Measurements from ENCODE around the gene TXLNA. TPM values are rescaled to one million over a fixed set of nuclear protein-coding genes. Genes with fewer than 3 reads are reported as not detected.
"Not testable (repeated sequence)": the region's sequence is repeated elsewhere in the genome, so short reads cannot be mapped to it uniquely, and the experiment has no call there.

TXLNA gene
- total RNA-seq, 1 donor from 2014 or later: 37.2 TPM

GRCh38 chr1:32150847-32151246 lies 28.6 kb upstream of the TXLNA start:
- H3K4me3 ChIP-seq: no peak overlapping the region
- H3K4me2 ChIP-seq: peak overlapping the region; percentile 21
- H3F3A ChIP-seq (ENCODE audit: low read depth): peaks cover 15% of the 10 kb centered on the region
- peaks cover 24% of the 10 kb centered on the region for H3K9me3 Mint-ChIP-seq
- peak overlapping the region; percentile 76 for H3K27ac ChIP-seq
- H3K36me3 ChIP-seq: no peaks in the 10 kb centered on the region
- no peak overlapping the region for H3K27ac Mint-ChIP-seq
- peaks cover 85% of the 10 kb centered on the region for H3K79me2 ChIP-seq (ENCODE audit: low read depth)
- H3K4me1 Mint-ChIP-seq: peaks cover 9% of the 10 kb centered on the region
- no peaks in the 10 kb centered on the region for H3K9me3 ChIP-seq (ENCODE audit: low read depth)
- peaks cover 11% of the 10 kb centered on the region for H3K4me1 ChIP-seq
- H3K9ac ChIP-seq: no peak overlapping the region
- H3K4me3 Mint-ChIP-seq: no peak overlapping the region
- peaks cover 8% of the 10 kb centered on the region for H4K20me1 ChIP-seq (ENCODE audit: low read depth)
- no peak for DNase-seq (ENCODE audit: low spot score)
- peaks cover 11% of the 10 kb centered on the region for H3K36me3 Mint-ChIP-seq
- H2AFZ ChIP-seq (replicated peaks): no peak overlapping the region
- TF ChIP-seq EZH2phosphoT487 (IDR thresholded peaks at IDR 0.05): no peak
- TF ChIP-seq EZH2 (IDR thresholded peaks at IDR 0.05): no peak
- TF ChIP-seq CTCF (IDR thresholded peaks at IDR 0.05): no peak
- no peaks in the 10 kb centered on the region for H3K27me3 ChIP-seq
- peaks cover 2% of the 10 kb centered on the region for H3K27me3 Mint-ChIP-seq (ENCODE audit: insufficient read depth, low read depth)

GRCh38 chr1:32151319-32151787 lies 28.1 kb upstream of the TXLNA start:
- H2AFZ ChIP-seq (replicated peaks): no peak overlapping the region
- H3K79me2 ChIP-seq (ENCODE audit: low read depth): peaks cover 80% of the 10 kb centered on the region
- no peak overlapping the region for H3K9ac ChIP-seq
- no peaks in the 10 kb centered on the region for H3K36me3 ChIP-seq
- H3K27ac ChIP-seq: peak overlapping the region; percentile 76
- H3K4me1 Mint-ChIP-seq: peaks cover 9% of the 10 kb centered on the region
- peaks cover 8% of the 10 kb centered on the region for H4K20me1 ChIP-seq (ENCODE audit: low read depth)
- H3F3A ChIP-seq (ENCODE audit: low read depth): peaks cover 15% of the 10 kb centered on the region
- peaks cover 2% of the 10 kb centered on the region for H3K27me3 Mint-ChIP-seq (ENCODE audit: insufficient read depth, low read depth)
- peaks cover 21% of the 10 kb centered on the region for H3K9me3 Mint-ChIP-seq
- TF ChIP-seq EZH2phosphoT487 (IDR thresholded peaks at IDR 0.05) (no peak), EZH2 (IDR thresholded peaks at IDR 0.05) (no peak)
- H3K36me3 Mint-ChIP-seq: peaks cover 10% of the 10 kb centered on the region
- DNase-seq (ENCODE audit: low spot score): peak; percentile 55
- H3K27ac Mint-ChIP-seq: peak overlapping the region; percentile 14
- no peaks in the 10 kb centered on the region for H3K27me3 ChIP-seq
- no peaks in the 10 kb centered on the region for H3K9me3 ChIP-seq (ENCODE audit: low read depth)
- no peak overlapping the region for H3K4me3 Mint-ChIP-seq
- H3K4me2 ChIP-seq: peak overlapping the region; percentile 21
- peaks cover 11% of the 10 kb centered on the region for H3K4me1 ChIP-seq
- H3K4me3 ChIP-seq: no peak overlapping the region

- Mint-ChIP-seq H3K27ac (no peak overlapping the region), H3K9me3 (no peaks in the 10 kb centered on the region), H3K4me1 (no peaks in the 10 kb centered on the region), H3K27me3 (ENCODE audit: insufficient read depth, low read depth) (no peaks in the 10 kb centered on the region), H3K4me3 (no peak overlapping the region), H3K36me3 (peaks cover 31% of the 10 kb centered on the region)
- no peak overlapping the region for H2AFZ ChIP-seq (replicated peaks)
- H3K4me3 ChIP-seq: no peak overlapping the region
- H3K9me3 ChIP-seq (ENCODE audit: low read depth): no peaks in the 10 kb centered on the region
- H3K36me3 ChIP-seq: peaks cover 5% of the 10 kb centered on the region
- no peak overlapping the region for H3K27ac ChIP-seq
- no peak overlapping the region for H3K4me2 ChIP-seq
- no peak for DNase-seq (ENCODE audit: low spot score)
- H3F3A ChIP-seq (ENCODE audit: low read depth): no peaks in the 10 kb centered on the region
- no peaks in the 10 kb centered on the region for H3K4me1 ChIP-seq
- no peaks in the 10 kb centered on the region for H4K20me1 ChIP-seq (ENCODE audit: low read depth)
- H3K79me2 ChIP-seq (ENCODE audit: low read depth): peaks cover 5% of the 10 kb centered on the region
- H3K9ac ChIP-seq: no peak overlapping the region
- no peaks in the 10 kb centered on the region for H3K27me3 ChIP-seq
- TF ChIP-seq EZH2 (IDR thresholded peaks at IDR 0.05) (no peak), EZH2phosphoT487 (IDR thresholded peaks at IDR 0.05) (no peak), CTCF (IDR thresholded peaks at IDR 0.05) (no peak)
These were observed 20.3 kb upstream of the TXLNA start for GRCh38 chr1:32159189-32159588.

GRCh38 chr1:32163405-32163804 lies 16.1 kb upstream of the TXLNA start:
- TF ChIP-seq CTCF (IDR thresholded peaks at IDR 0.05) (no peak), EZH2 (IDR thresholded peaks at IDR 0.05) (no peak), EZH2phosphoT487 (IDR thresholded peaks at IDR 0.05) (no peak)
- Histone ChIP-seq H3K27me3 (no peaks in the 10 kb centered on the region), H3K4me1 (no peaks in the 10 kb centered on the region), H3F3A (ENCODE audit: low read depth) (no peaks in the 10 kb centered on the region), H3K79me2 (ENCODE audit: low read depth) (no peaks in the 10 kb centered on the region), H3K9me3 (ENCODE audit: low read depth) (no peaks in the 10 kb centered on the region), H3K27ac (no peak overlapping the region), H3K4me3 (no peak overlapping the region), H4K20me1 (ENCODE audit: low read depth) (no peaks in the 10 kb centered on the region), H3K9ac (no peak overlapping the region), H3K4me2 (no peak overlapping the region), H3K36me3 (peaks cover 7% of the 10 kb centered on the region), H2AFZ (replicated peaks) (no peak overlapping the region)
- Mint-ChIP-seq H3K27ac (no peak overlapping the region), H3K9me3 (no peaks in the 10 kb centered on the region), H3K36me3 (peaks cover 32% of the 10 kb centered on the region), H3K27me3 (ENCODE audit: insufficient read depth, low read depth) (no peaks in the 10 kb centered on the region), H3K4me3 (no peak overlapping the region), H3K4me1 (no peaks in the 10 kb centered on the region)
- no peak for DNase-seq (ENCODE audit: low spot score)

- not testable (repeated sequence) for H4K20me1 ChIP-seq (ENCODE audit: low read depth); H3K4me3 Mint-ChIP-seq; H3K4me3 ChIP-seq; H3K9me3 ChIP-seq (ENCODE audit: low read depth); H3K9me3 Mint-ChIP-seq; DNase-seq (ENCODE audit: low spot score); H3K4me2 ChIP-seq; H3K4me1 Mint-ChIP-seq; H3F3A ChIP-seq (ENCODE audit: low read depth); H3K4me1 ChIP-seq; H3K79me2 ChIP-seq (ENCODE audit: low read depth); H3K36me3 ChIP-seq; H3K27me3 Mint-ChIP-seq (ENCODE audit: insufficient read depth, low read depth); H3K27me3 ChIP-seq; H2AFZ ChIP-seq (replicated peaks); H3K27ac Mint-ChIP-seq; H3K9ac ChIP-seq; H3K27ac ChIP-seq
- H3K36me3 Mint-ChIP-seq: peaks cover 34% of the 10 kb centered on the region
These were observed 13.8 kb upstream of the TXLNA start for GRCh38 chr1:32165633-32166032.
